ENCODE results near the gene CTNND2. TPM values are rescaled to one million over a fixed set of nuclear protein-coding genes. Genes with fewer than 3 reads are reported as not detected.
A peak's percentile ranks its signal among the peaks of the same experiment; 100 is the strongest.

CTNND2 gene
- total and polyA plus RNA-seq, 4 donors, result 36.5 to 183 (median 97.7) TPM

GRCh38 chr5:11793396-11793795 lies 110.8 kb downstream of the CTNND2 start:
- Histone ChIP-seq H3K9me3 (ENCODE audit: control insufficient read depth, insufficient read depth, low read length) (no peaks in the 10 kb centered on the region), H3K27ac (ENCODE audit: low read depth, low read length) (no peak overlapping the region), H3K27me3 (ENCODE audit: control insufficient read depth, insufficient read depth, low read length) (no peaks in the 10 kb centered on the region), H3K36me3 (ENCODE audit: control insufficient read depth, insufficient read depth, low read length) (no peaks in the 10 kb centered on the region), H3K4me3 (ENCODE audit: low read depth, low read length) (no peak overlapping the region), H3K4me1 (ENCODE audit: control insufficient read depth, insufficient read depth, low read length) (no peaks in the 10 kb centered on the region)
- WGBS (ENCODE audit: insufficient coverage), result 75% methylated on average over 1 of the region's 1 CpG
- DNase-seq (ENCODE audit: low read depth in 4 of 6, low spot score in 6 of 6), result peak in 1 of 6 donors; percentile 19

GRCh38 chr5:11792621-11793020 lies 111.6 kb downstream of the CTNND2 start:
- no peak overlapping the region for H3K4me3 ChIP-seq (ENCODE audit: low read depth, low read length)
- no CpG with 5 or more reads among the region's 3 CpGs for WGBS (ENCODE audit: insufficient coverage)
- no peak overlapping the region for H3K27ac ChIP-seq (ENCODE audit: low read depth, low read length)

DNA sequence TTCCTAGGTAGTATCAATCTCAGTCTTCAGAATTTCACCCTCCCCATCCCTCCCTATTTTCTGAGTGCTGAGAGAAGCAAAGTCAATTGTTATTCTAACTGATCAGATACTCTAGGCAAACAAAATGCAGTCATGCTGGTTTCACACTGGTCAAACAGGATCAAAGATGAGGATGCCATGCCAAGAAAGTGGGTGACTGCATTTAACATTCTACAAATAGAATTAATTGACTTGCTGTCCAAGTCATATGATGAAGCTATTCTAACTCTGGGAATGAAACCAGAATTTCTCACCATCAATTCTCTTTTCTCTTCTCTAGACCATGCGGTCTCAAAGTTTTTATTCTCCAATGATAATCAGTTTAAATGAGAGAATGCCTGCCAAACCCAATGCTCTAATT lies 112.5 kb downstream of the CTNND2 start:
- peak in 2 of 6 donors; percentile 53 to 62 for DNase-seq (ENCODE audit: low read depth in 4 of 6, low spot score in 6 of 6)
- Histone ChIP-seq H3K27me3 (ENCODE audit: control insufficient read depth, insufficient read depth, low read length) (no peaks in the 10 kb centered on the region), H3K27ac (ENCODE audit: low read depth, low read length) (no peak overlapping the region), H3K4me3 (ENCODE audit: low read depth, low read length) (no peak overlapping the region), H3K9me3 (ENCODE audit: control insufficient read depth, insufficient read depth, low read length) (no peaks in the 10 kb centered on the region), H3K36me3 (ENCODE audit: control insufficient read depth, insufficient read depth, low read length) (no peaks in the 10 kb centered on the region), H3K4me1 (ENCODE audit: control insufficient read depth, insufficient read depth, low read length) (no peaks in the 10 kb centered on the region)
- WGBS (ENCODE audit: insufficient coverage), result no CpG with 5 or more reads among the region's 1 CpG

More at GRCh38 chr5:11792621-11793020, 111.6 kb downstream of the CTNND2 start:
- no peaks in the 10 kb centered on the region for H3K27me3 ChIP-seq (ENCODE audit: control insufficient read depth, insufficient read depth, low read length)
- no peaks in the 10 kb centered on the region for H3K9me3 ChIP-seq (ENCODE audit: control insufficient read depth, insufficient read depth, low read length)
- peak in 3 of 6 donors; percentile 20 to 83 (median 74) for DNase-seq (ENCODE audit: low read depth in 4 of 6, low spot score in 6 of 6)
- H3K36me3 ChIP-seq (ENCODE audit: control insufficient read depth, insufficient read depth, low read length), result no peaks in the 10 kb centered on the region
- no peaks in the 10 kb centered on the region for H3K4me1 ChIP-seq (ENCODE audit: control insufficient read depth, insufficient read depth, low read length)

DNA sequence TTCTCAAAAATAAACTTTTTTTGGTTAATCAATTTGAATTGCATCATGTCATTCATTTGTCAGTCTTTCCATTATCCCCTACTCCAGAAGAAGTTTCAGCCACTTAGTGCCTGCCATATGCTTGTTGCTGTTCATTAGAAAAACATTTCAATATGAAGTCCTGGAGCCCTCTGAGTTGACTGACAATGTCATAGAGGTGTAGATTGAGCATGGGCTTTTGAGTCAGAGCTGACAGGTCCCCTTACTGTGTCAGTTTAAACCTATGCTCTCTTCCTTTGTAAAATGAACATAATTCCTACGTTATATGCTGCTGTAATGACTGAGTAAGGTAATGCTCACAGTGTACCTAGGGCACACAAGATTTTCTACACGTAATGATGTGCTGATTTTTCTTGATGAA lies 114.0 kb downstream of the CTNND2 start:
- H3K4me3 ChIP-seq (ENCODE audit: low read depth, low read length), result no peak overlapping the region
- H3K27ac ChIP-seq (ENCODE audit: low read depth, low read length), result no peak overlapping the region
- H3K9me3 ChIP-seq (ENCODE audit: control insufficient read depth, insufficient read depth, low read length), result no peaks in the 10 kb centered on the region
- no peaks in the 10 kb centered on the region for H3K36me3 ChIP-seq (ENCODE audit: control insufficient read depth, insufficient read depth, low read length)
- no CpG with 5 or more reads among the region's 2 CpGs for WGBS (ENCODE audit: insufficient coverage)
- no peaks in the 10 kb centered on the region for H3K27me3 ChIP-seq (ENCODE audit: control insufficient read depth, insufficient read depth, low read length)
- no peaks in the 10 kb centered on the region for H3K4me1 ChIP-seq (ENCODE audit: control insufficient read depth, insufficient read depth, low read length)
- no peak for DNase-seq (ENCODE audit: low read depth in 4 of 6, low spot score in 6 of 6)

- 96% methylated on average over 6 of the region's 6 CpGs for WGBS (ENCODE audit: insufficient coverage)
- H3K36me3 ChIP-seq (ENCODE audit: control insufficient read depth, insufficient read depth, low read length), result no peaks in the 10 kb centered on the region
- H3K4me1 ChIP-seq (ENCODE audit: control insufficient read depth, insufficient read depth, low read length), result no peaks in the 10 kb centered on the region
- no peaks in the 10 kb centered on the region for H3K9me3 ChIP-seq (ENCODE audit: control insufficient read depth, insufficient read depth, low read length)
- DNase-seq (ENCODE audit: low read depth in 4 of 6, low spot score in 6 of 6), result no peak
- H3K27ac ChIP-seq (ENCODE audit: low read depth, low read length), result no peak overlapping the region
- no peak overlapping the region for H3K4me3 ChIP-seq (ENCODE audit: low read depth, low read length)
- H3K27me3 ChIP-seq (ENCODE audit: control insufficient read depth, insufficient read depth, low read length), result no peaks in the 10 kb centered on the region
Observed at GRCh38 chr5:11785771-11786352, 118.4 kb downstream of the CTNND2 start.

GRCh38 chr5:11780641-11781345 lies 123.5 kb downstream of the CTNND2 start:
- no peaks in the 10 kb centered on the region for H3K36me3 ChIP-seq (ENCODE audit: control insufficient read depth, insufficient read depth, low read length)
- no CpG with 5 or more reads among the region's 4 CpGs for WGBS (ENCODE audit: insufficient coverage)
- H3K27me3 ChIP-seq (ENCODE audit: control insufficient read depth, insufficient read depth, low read length), result no peaks in the 10 kb centered on the region
- no peak for DNase-seq (ENCODE audit: low read depth in 4 of 6, low spot score in 6 of 6)
- H3K4me1 ChIP-seq (ENCODE audit: control insufficient read depth, insufficient read depth, low read length), result no peaks in the 10 kb centered on the region
- no peak overlapping the region for H3K27ac ChIP-seq (ENCODE audit: low read depth, low read length)
- no peaks in the 10 kb centered on the region for H3K9me3 ChIP-seq (ENCODE audit: control insufficient read depth, insufficient read depth, low read length)
- H3K4me3 ChIP-seq (ENCODE audit: low read depth, low read length), result no peak overlapping the region

- 40% methylated on average over 1 of the region's 2 CpGs for WGBS (ENCODE audit: insufficient coverage)
- Histone ChIP-seq H3K4me1 (ENCODE audit: control insufficient read depth, insufficient read depth, low read length) (no peaks in the 10 kb centered on the region), H3K36me3 (ENCODE audit: control insufficient read depth, insufficient read depth, low read length) (no peaks in the 10 kb centered on the region), H3K27me3 (ENCODE audit: control insufficient read depth, insufficient read depth, low read length) (no peaks in the 10 kb centered on the region), H3K4me3 (ENCODE audit: low read depth, low read length) (no peak overlapping the region), H3K27ac (ENCODE audit: low read depth, low read length) (no peak overlapping the region), H3K9me3 (ENCODE audit: control insufficient read depth, insufficient read depth, low read length) (no peaks in the 10 kb centered on the region)
- DNase-seq (ENCODE audit: low read depth in 4 of 6, low spot score in 6 of 6), result peak in 1 of 6 donors; percentile 14
Observed at GRCh38 chr5:11777096-11777495, 127.2 kb downstream of the CTNND2 start.

GRCh38 chr5:11770310-11770709 lies 133.9 kb downstream of the CTNND2 start:
- H3K27ac ChIP-seq (ENCODE audit: low read depth, low read length), result no peak overlapping the region
- H3K9me3 ChIP-seq (ENCODE audit: control insufficient read depth, insufficient read depth, low read length), result no peaks in the 10 kb centered on the region
- H3K36me3 ChIP-seq (ENCODE audit: control insufficient read depth, insufficient read depth, low read length), result no peaks in the 10 kb centered on the region
- H3K27me3 ChIP-seq (ENCODE audit: control insufficient read depth, insufficient read depth, low read length), result no peaks in the 10 kb centered on the region
- WGBS (ENCODE audit: insufficient coverage), result no CpG with 5 or more reads among the region's 2 CpGs
- no peak for DNase-seq (ENCODE audit: low read depth in 4 of 6, low spot score in 6 of 6)
- H3K4me3 ChIP-seq (ENCODE audit: low read depth, low read length), result no peak overlapping the region
- H3K4me1 ChIP-seq (ENCODE audit: control insufficient read depth, insufficient read depth, low read length), result no peaks in the 10 kb centered on the region

DNA sequence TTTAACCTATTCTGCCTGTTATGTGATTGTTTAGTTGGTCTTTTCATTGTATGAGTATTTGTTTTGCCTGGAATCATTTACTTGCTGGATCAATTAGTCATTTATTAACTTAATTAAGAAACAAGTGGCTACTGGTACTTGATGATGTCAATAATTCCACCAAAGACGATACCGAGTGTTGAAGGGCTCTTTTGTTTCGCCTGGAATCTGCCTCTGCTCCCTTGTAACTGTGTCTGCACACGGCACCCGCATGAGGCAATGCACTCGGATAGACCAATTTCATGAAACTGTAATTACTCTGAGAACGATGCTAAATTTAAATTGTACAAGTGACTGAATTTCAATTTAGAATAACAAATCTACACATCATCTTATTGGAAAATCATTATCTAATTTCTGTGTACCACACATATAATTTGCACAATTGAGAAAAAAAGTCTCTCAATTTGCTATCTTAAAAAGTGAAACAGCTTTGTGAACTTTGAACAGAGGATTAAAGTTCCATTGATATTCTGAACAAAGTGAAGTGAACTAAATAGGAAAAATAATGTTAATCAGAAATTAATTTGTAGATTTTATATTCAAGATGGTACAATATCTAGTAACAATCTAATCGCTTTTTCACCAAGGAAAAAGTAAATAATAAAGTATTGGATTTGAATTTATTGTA lies 143.2 kb downstream of the CTNND2 start:
- Histone ChIP-seq H3K27me3 (ENCODE audit: control insufficient read depth, insufficient read depth, low read length) (no peaks in the 10 kb centered on the region), H3K36me3 (ENCODE audit: control insufficient read depth, insufficient read depth, low read length) (no peaks in the 10 kb centered on the region), H3K27ac (ENCODE audit: low read depth, low read length) (no peak overlapping the region), H3K4me1 (ENCODE audit: control insufficient read depth, insufficient read depth, low read length) (no peaks in the 10 kb centered on the region), H3K4me3 (ENCODE audit: low read depth, low read length) (no peak overlapping the region), H3K9me3 (ENCODE audit: control insufficient read depth, insufficient read depth, low read length) (peaks cover 4% of the 10 kb centered on the region)
- 69% methylated on average over 3 of the region's 8 CpGs for WGBS (ENCODE audit: insufficient coverage)
- DNase-seq (ENCODE audit: low read depth in 4 of 6, low spot score in 6 of 6), result peak in 2 of 6 donors; percentile 18 to 46
